Breast epithelium (tissue), 3 donors: Measurements from ENCODE around the gene OR6C65.
"Not testable (repeated sequence)": the region's sequence is repeated elsewhere in the genome, so short reads cannot be mapped to it uniquely, and the experiment has no call there.

ENCODE experiments used
- POLR2A ChIP-seq: fragments of 450-650 bp; IDR thresholded peaks from one replicate; pipeline ENCODE4 v1.6.1; 2016; ENCODE audit warnings: antibody characterized with exemption, mild to moderate bottlenecking, moderate library complexity
- POLR2AphosphoS5 ChIP-seq, 3 donors: sonication (generic); formaldehyde crosslinking; IDR thresholded peaks; one replicate each; pipeline ENCODE4 v1.6.1; 2017; ENCODE audit warnings: antibody characterized with exemption in 3 of 3
- TF ChIP-seq, protein P1 (sequence below), 3 donors: fragments of 450-650 bp; IDR thresholded peaks; one replicate each; pipeline ENCODE4 v1.5.1; 2016 to 2017; ENCODE audit warnings: antibody characterized with exemption in 3 of 3, mild to moderate bottlenecking in 3 of 3, moderate library complexity in 3 of 3

DNA sequence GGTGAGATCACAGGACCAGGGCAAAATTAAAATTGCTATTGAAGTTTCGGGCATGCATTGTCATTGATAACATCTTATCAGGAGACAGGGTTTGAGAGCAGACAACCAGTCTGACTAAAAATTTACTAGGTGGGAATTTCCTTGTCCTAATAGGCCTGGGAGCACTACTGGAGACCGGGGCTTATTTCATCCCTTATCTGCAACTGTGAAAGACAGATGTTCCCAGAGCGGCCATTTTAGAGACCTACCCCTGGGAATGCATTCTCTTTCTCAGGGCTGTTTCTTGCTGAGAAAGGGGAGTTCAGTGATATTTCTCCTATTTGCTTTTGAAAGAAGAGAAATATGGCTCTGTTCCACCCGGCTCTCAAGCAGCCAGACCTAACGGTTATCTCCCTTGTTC lies 40.9 kb downstream of the OR6C65 start:
- TF ChIP-seq, protein P1, sequence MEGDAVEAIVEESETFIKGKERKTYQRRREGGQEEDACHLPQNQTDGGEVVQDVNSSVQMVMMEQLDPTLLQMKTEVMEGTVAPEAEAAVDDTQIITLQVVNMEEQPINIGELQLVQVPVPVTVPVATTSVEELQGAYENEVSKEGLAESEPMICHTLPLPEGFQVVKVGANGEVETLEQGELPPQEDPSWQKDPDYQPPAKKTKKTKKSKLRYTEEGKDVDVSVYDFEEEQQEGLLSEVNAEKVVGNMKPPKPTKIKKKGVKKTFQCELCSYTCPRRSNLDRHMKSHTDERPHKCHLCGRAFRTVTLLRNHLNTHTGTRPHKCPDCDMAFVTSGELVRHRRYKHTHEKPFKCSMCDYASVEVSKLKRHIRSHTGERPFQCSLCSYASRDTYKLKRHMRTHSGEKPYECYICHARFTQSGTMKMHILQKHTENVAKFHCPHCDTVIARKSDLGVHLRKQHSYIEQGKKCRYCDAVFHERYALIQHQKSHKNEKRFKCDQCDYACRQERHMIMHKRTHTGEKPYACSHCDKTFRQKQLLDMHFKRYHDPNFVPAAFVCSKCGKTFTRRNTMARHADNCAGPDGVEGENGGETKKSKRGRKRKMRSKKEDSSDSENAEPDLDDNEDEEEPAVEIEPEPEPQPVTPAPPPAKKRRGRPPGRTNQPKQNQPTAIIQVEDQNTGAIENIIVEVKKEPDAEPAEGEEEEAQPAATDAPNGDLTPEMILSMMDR (IDR thresholded peaks at IDR 0.05), result not testable (repeated sequence)
- TF ChIP-seq POLR2A; POLR2AphosphoS5 (IDR thresholded peaks at IDR 0.05): not testable (repeated sequence)
